GM12891 (cell line): ENCODE results near the gene NUDCD3.

Experiments
- DNase-seq: peaks from one replicate; pipeline ENCODE4 v3.0.0; 2011; ENCODE audit warnings: low spot score; ENCODE audit not compliant: insufficient read length
- FAIRE-seq: peaks from 2 replicates; lab custom pipeline; 2011; peaks lifted over from hg19 to GRCh38; lab: Jason Lieb, UNC
- PAX5 ChIP-seq: IDR thresholded peaks from 2 replicates; pipeline ENCODE4 v1.6.1; 2011; ENCODE audit warnings: low read length, moderate library complexity, mild to moderate bottlenecking; ENCODE audit not compliant: insufficient read depth, severe bottlenecking
- POLR2A ChIP-seq: IDR thresholded peaks from 2 replicates; pipeline ENCODE4 v1.6.1; 2011; ENCODE audit warnings: low read depth, low read length, control low read depth
- POLR2AphosphoS5 ChIP-seq: IDR thresholded peaks from 2 replicates; pipeline ENCODE4 v1.6.1; 2011; ENCODE audit warnings: low read depth, low read length, control low read depth
- POU2F2 ChIP-seq: IDR thresholded peaks from 2 replicates; pipeline ENCODE4 v1.6.1; 2011; ENCODE audit warnings: low read depth, mild to moderate bottlenecking, control low read depth, low read length, moderate library complexity
- SPI1 ChIP-seq: IDR thresholded peaks from 2 replicates; pipeline ENCODE4 v1.6.1; 2011; ENCODE audit warnings: low read depth, low read length, control low read depth
- TAF1 ChIP-seq: IDR thresholded peaks from 2 replicates; pipeline ENCODE4 v1.6.1; 2011; ENCODE audit warnings: low read depth, low read length, control low read depth

Gene NUDCD3

GRCh38 chr7:44386139-44386913 lies 104.1 kb downstream of the NUDCD3 start:
- FAIRE-seq (no peak), DNase-seq (no peak)
- TF ChIP-seq SPI1, result no peak

- FAIRE-seq (no peak), DNase-seq (no peak)
- TF ChIP-seq POU2F2 (no peak), POLR2A (no peak), SPI1 (no peak), TAF1 (no peak), POLR2AphosphoS5 (no peak), PAX5 (no peak)
Measured at GRCh38 chr7:44385434-44386138, 104.9 kb downstream of the NUDCD3 start.

- DNase-seq, result no peak
- no peak for FAIRE-seq
- no peak for TF ChIP-seq POU2F2
- no peak for TF ChIP-seq POLR2A
- TF ChIP-seq POLR2AphosphoS5, result no peak
- TF ChIP-seq PAX5, result no peak
- no peak for TF ChIP-seq TAF1
- no peak for TF ChIP-seq SPI1
Measured at GRCh38 chr7:44384586-44385433, 105.6 kb downstream of the NUDCD3 start.

GRCh38 chr7:44383566-44383965 lies 106.9 kb downstream of the NUDCD3 start:
- no peak for FAIRE-seq
- DNase-seq, result no peak
- TF ChIP-seq TAF1, result no peak
- no peak for TF ChIP-seq POLR2AphosphoS5
- TF ChIP-seq SPI1, result no peak
- TF ChIP-seq POU2F2, result no peak

GRCh38 chr7:44382459-44383265 lies 107.8 kb downstream of the NUDCD3 start:
- TF ChIP-seq POLR2A, result no peak
- TF ChIP-seq POLR2AphosphoS5, result no peak
- TF ChIP-seq SPI1, result no peak
- no peak for TF ChIP-seq POU2F2
- no peak for TF ChIP-seq PAX5
- no peak for TF ChIP-seq TAF1
- no peak for DNase-seq
- FAIRE-seq, result no peak

- FAIRE-seq, result no peak
- DNase-seq, result no peak
- no peak for TF ChIP-seq SPI1
- no peak for TF ChIP-seq PAX5
- no peak for TF ChIP-seq POLR2A
- no peak for TF ChIP-seq POLR2AphosphoS5
- no peak for TF ChIP-seq TAF1
- no peak for TF ChIP-seq POU2F2
Measured at GRCh38 chr7:44381494-44382220, 108.8 kb downstream of the NUDCD3 start.

- FAIRE-seq, result no peak
- DNase-seq, result no peak
- no peak for TF ChIP-seq POLR2A
- no peak for TF ChIP-seq TAF1
- no peak for TF ChIP-seq POLR2AphosphoS5
- no peak for TF ChIP-seq POU2F2
- no peak for TF ChIP-seq PAX5
- TF ChIP-seq SPI1, result no peak
Measured at GRCh38 chr7:44380831-44381493, 109.5 kb downstream of the NUDCD3 start.

GRCh38 chr7:44380189-44380830 lies 110.1 kb downstream of the NUDCD3 start:
- TF ChIP-seq POLR2AphosphoS5, result no peak
- no peak for TF ChIP-seq PAX5
- TF ChIP-seq POLR2A, result no peak; the same call in 1 of the 2 replicates
- TF ChIP-seq TAF1, result no peak
- no peak for DNase-seq
- FAIRE-seq, result no peak
